Transverse colon (tissue), 4 donors: ENCODE results near the gene LMX1A. TPM values are rescaled to one million over a fixed set of nuclear protein-coding genes. Genes with fewer than 3 reads are reported as not detected.

ENCODE experiments used
- DNase-seq: peaks from one replicate; pipeline ENCODE4 v3.0.0-alpha.2; 2019
- H3K27ac ChIP-seq, 4 donors: fragments of 200-600 bp; sonication (generic); 2 replicates each; pipeline ENCODE4 v1.5.1; 2016 to 2018; ENCODE audit warnings: inconsistent platforms in 4 of 4
- H3K27me3 ChIP-seq: fragments of 200-600 bp; sonication (generic); 2 replicates; pipeline ENCODE4 v1.5.1; 2017; ENCODE audit warnings: inconsistent platforms
- H3K36me3 ChIP-seq, 4 donors: fragments of 200-600 bp; sonication (generic); 2 replicates each; pipeline ENCODE4 v1.5.1; 2017 to 2019; ENCODE audit warnings: inconsistent platforms in 4 of 4
- H3K4me1 ChIP-seq, 4 donors: fragments of 200-600 bp; sonication (generic); 2 replicates each; pipeline ENCODE4 v1.5.1; 2017 to 2020; ENCODE audit warnings: inconsistent platforms in 4 of 4
- H3K4me3 ChIP-seq, 4 donors: fragments of 200-600 bp; sonication (generic); 1 replicate in 1 of 4; 2 replicates in 3 of 4; pipeline versions ENCODE4 v1.5.1 to v1.6.1; 2017 to 2019; ENCODE audit warnings: inconsistent platforms in 4 of 4
- H3K9me3 ChIP-seq, 2 donors: fragments of 200-600 bp; sonication (generic); 2 replicates each; pipeline ENCODE4 v1.5.1; 2017 to 2019; ENCODE audit warnings: inconsistent platforms in 2 of 2
- CTCF ChIP-seq, 5 experiments: fragments of 200-600 bp in 3 of 5; fragments of 450-650 bp in 2 of 5; sonication (generic) in 3 of 5; IDR thresholded peaks; 1 replicate in 2 of 5; 2 replicates in 3 of 5; pipeline ENCODE4 v1.5.1; 2016 to 2017; ENCODE audit warnings: antibody characterized with exemption in 5 of 5, inconsistent platforms in 3 of 5, mild to moderate bottlenecking in 2 of 5, moderate library complexity in 1 of 5
- EP300 ChIP-seq: sonication (generic); formaldehyde crosslinking; IDR thresholded peaks from one replicate; pipeline ENCODE4 v1.6.1; 2017; ENCODE audit warnings: antibody characterized with exemption, low read depth
- POLR2A ChIP-seq: fragments of 450-650 bp; IDR thresholded peaks from one replicate; pipeline ENCODE4 v1.6.1; 2016; ENCODE audit warnings: antibody characterized with exemption, mild to moderate bottlenecking, moderate library complexity
- POLR2AphosphoS5 ChIP-seq, 3 donors: sonication (generic); formaldehyde crosslinking; IDR thresholded peaks; one replicate each; pipeline ENCODE4 v1.6.1; 2016; ENCODE audit warnings: antibody characterized with exemption in 3 of 3
- WGBS, 2 donors: methylation state at CpG; one replicate each; pipeline ENCODE4 v1.1.5; 2018; ENCODE audit warnings: low coverage in 1 of 2; 5-methylcytosine and 5-hydroxymethylcytosine counted together
- in situ Hi-C, 4 donors: fragments of 200-750 bp; cut with MboI; loops; one replicate each; pipeline versions ENCODE4 v1.15.0 to v1.15.1; 2017; ENCODE audit warnings: low sequenced_read_pairs in 3 of 4, low pct_ligation_motif_present in 1 of 4, low pct_unique_long_range_greater_than_20kb in 1 of 4
- intact Hi-C: fragments of 100-400 bp; cut with DNase I; formaldehyde crosslinking; loops from one replicate; pipeline ENCODE4 v1.15.1; 2023; ENCODE audit warnings: low total_unique reads
- total RNA-seq, 4 donors: library from RNA; depleted of rRNA; stranded (reverse); fragments of >200 nt; gene quantifications; one replicate each; pipeline ENCODE4 v1.1.0, GENCODE V29; 2016

LMX1A gene
- total RNA-seq, 4 donors from 2014 or later, result 0.41 to 0.79 TPM; not detected in 2

GRCh38 chr1:165169729-165170128 lies 186.8 kb downstream of the LMX1A start:
- H3K9me3 ChIP-seq, result no peaks in the 10 kb centered on the region
- no peak overlapping the region for H3K4me3 ChIP-seq
- H3K4me1 ChIP-seq, result no peaks in the 10 kb centered on the region
- TF ChIP-seq POLR2A, result no peak
- no peak for TF ChIP-seq POLR2AphosphoS5 (IDR thresholded peaks at IDR 0.05)
- no peak for TF ChIP-seq CTCF (IDR thresholded peaks at IDR 0.05)
- TF ChIP-seq EP300, result no peak
- no peak for DNase-seq
- no peaks in the 10 kb centered on the region for H3K36me3 ChIP-seq
- intact Hi-C loops, result no loop called here
- in situ Hi-C loops, result no loop called here
- no peak overlapping the region for H3K27ac ChIP-seq
- WGBS, 2 donors, result 77 to 100% methylated on average over 2 to 3 of the region's 3 CpGs
- peaks cover 7% of the 10 kb centered on the region for H3K27me3 ChIP-seq

DNA sequence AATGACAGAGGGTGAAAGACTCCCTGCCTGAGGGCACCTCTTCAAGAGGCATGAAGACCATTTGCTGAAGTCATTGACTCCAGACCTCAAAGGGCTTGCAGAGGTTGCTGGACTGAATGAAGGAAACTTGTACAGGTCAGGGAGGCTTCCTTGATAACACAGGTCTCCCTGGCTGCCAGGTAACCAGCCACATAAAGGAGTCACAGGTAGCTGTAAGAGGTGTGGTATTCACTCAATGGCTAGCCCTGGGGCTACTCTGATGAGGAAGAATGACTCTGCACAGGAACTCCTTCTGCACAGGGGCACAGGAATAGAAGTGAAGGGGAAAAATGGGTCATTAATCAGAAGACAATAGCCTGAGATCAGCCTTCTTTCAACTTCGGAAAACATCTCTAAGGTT lies 187.5 kb downstream of the LMX1A start:
- Histone ChIP-seq H3K36me3 (no peaks in the 10 kb centered on the region), H3K27me3 (peaks cover 7% of the 10 kb centered on the region), H3K4me3 (no peak overlapping the region), H3K4me1 (no peaks in the 10 kb centered on the region), H3K9me3 (no peaks in the 10 kb centered on the region), H3K27ac (no peak overlapping the region)
- intact Hi-C loops, result no loop called here
- in situ Hi-C loops, result no loop called here
- DNase-seq, result no peak
- TF ChIP-seq POLR2AphosphoS5 (IDR thresholded peaks at IDR 0.05) (no peak), CTCF (IDR thresholded peaks at IDR 0.05) (no peak), EP300 (no peak), POLR2A (no peak)
- whole genome bisulfite sequencing, 2 donors, result 50 to 54% methylated on average over 1 of the region's 1 CpG

DNA sequence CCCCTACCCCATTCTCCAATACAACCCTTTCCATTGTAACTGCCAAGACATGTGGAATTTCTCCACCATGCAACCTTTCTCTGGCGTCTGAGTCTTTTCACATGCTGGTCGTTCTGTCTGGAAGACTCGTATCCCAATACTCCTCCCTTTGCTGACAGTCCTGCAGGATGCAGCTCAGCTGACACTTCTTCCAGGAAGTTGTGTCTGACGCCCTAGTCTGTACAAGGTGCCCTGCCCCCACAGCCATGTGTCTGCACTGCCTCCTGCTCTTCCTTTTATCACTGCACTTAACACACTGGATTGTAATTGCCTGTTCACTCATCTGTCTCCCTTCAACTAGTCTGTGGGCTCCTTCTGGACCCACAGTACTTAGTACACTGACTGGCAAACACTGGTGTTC lies 188.0 kb downstream of the LMX1A start:
- Histone ChIP-seq H3K27me3 (peaks cover 7% of the 10 kb centered on the region), H3K4me1 (no peaks in the 10 kb centered on the region), H3K9me3 (no peaks in the 10 kb centered on the region), H3K27ac (no peak overlapping the region), H3K36me3 (no peaks in the 10 kb centered on the region), H3K4me3 (no peak overlapping the region)
- intact Hi-C loops (no loop called here), in situ Hi-C loops (no loop called here)
- TF ChIP-seq POLR2A (no peak), EP300 (no peak), POLR2AphosphoS5 (IDR thresholded peaks at IDR 0.05) (no peak), CTCF (IDR thresholded peaks at IDR 0.05) (no peak)
- 48% methylated on average over 4 of the region's 4 CpGs; no CpG with 5 or more reads in 1 of the 2 donors for WGBS, 2 donors
- no peak for DNase-seq

- no peaks in the 10 kb centered on the region for H3K9me3 ChIP-seq
- WGBS, 2 donors, result 56% methylated on average over 11 of the region's 11 CpGs; no CpG with 5 or more reads in 1 of the 2 donors
- no peak for DNase-seq
- no peak overlapping the region for H3K27ac ChIP-seq
- H3K4me1 ChIP-seq, result no peaks in the 10 kb centered on the region
- no peaks in the 10 kb centered on the region for H3K36me3 ChIP-seq
- H3K27me3 ChIP-seq, result peaks cover 7% of the 10 kb centered on the region
- no peak overlapping the region for H3K4me3 ChIP-seq
- in situ Hi-C loops (no loop called here), intact Hi-C loops (no loop called here)
- TF ChIP-seq CTCF (IDR thresholded peaks at IDR 0.05), result no peak
Measured at GRCh38 chr1:165162671-165163241, 193.8 kb downstream of the LMX1A start.
